Keratinocyte (primary cell): Measurements from ENCODE around the gene TMEM184C. TPM values are rescaled to one million over a fixed set of nuclear protein-coding genes. Genes with fewer than 3 reads are reported as not detected.

Experiments
- DNase-seq: peaks from one replicate; pipeline ENCODE4 v3.0.0-alpha.2; 2011; ENCODE audit warnings: low read depth, missing footprints, low spot score
- FAIRE-seq: peaks from 2 replicates; lab custom pipeline; 2011; peaks lifted over from hg19 to GRCh38; lab: Jason Lieb, UNC
- H2AFZ ChIP-seq: 2 replicates; pipeline ENCODE4 v1.6.0; 2012; ENCODE audit warnings: low read length, control low read depth, inconsistent platforms; ENCODE audit not compliant: control insufficient read depth
- H3K27ac ChIP-seq: 2 replicates; pipeline ENCODE4 v1.5.1; 2011; ENCODE audit warnings: low read length; ENCODE audit not compliant: control insufficient read depth, insufficient read depth
- H3K27me3 ChIP-seq: 3 replicates; pipeline ENCODE4 v1.6.0; 2011; ENCODE audit warnings: low read length; ENCODE audit not compliant: control insufficient read depth, insufficient read depth; ENCODE audit errors: extremely low read depth
- H3K36me3 ChIP-seq, 2 experiments: 2 replicates in 1 of 2; 3 replicates in 1 of 2; pipeline ENCODE4 v1.5.1; 2011; ENCODE audit warnings: low read length in 2 of 2, mild to moderate bottlenecking in 1 of 2; ENCODE audit not compliant: control insufficient read depth in 2 of 2, insufficient read depth in 2 of 2; ENCODE audit errors: extremely low read depth in 1 of 2
- H3K4me1 ChIP-seq: 3 replicates; pipeline ENCODE4 v1.5.1; 2011; ENCODE audit warnings: low read length; ENCODE audit not compliant: control insufficient read depth, insufficient read depth; ENCODE audit errors: extremely low read depth
- H3K4me2 ChIP-seq: 3 replicates; pipeline ENCODE4 v1.6.0; 2011; ENCODE audit warnings: low read depth, low read length; ENCODE audit not compliant: control insufficient read depth, insufficient read depth; ENCODE audit errors: extremely low read depth
- H3K4me3 ChIP-seq, 3 experiments: fragments of 200-600 bp in 1 of 3; sonication (generic) in 1 of 3; 2 replicates in 2 of 3; 3 replicates in 1 of 3; pipeline ENCODE4 v1.5.1; 2011 to 2016; ENCODE audit warnings: low read length in 3 of 3, mild to moderate bottlenecking in 3 of 3, control low read depth in 2 of 3, inconsistent platforms in 1 of 3, low read depth in 1 of 3, mixed read lengths in 1 of 3, mixed run types in 1 of 3, moderate library complexity in 1 of 3; ENCODE audit not compliant: control insufficient read depth in 2 of 3, insufficient read depth in 2 of 3; ENCODE audit errors: extremely low read depth in 1 of 3
- H3K79me2 ChIP-seq: 2 replicates; pipeline ENCODE4 v1.6.0; 2012; ENCODE audit warnings: low read length; ENCODE audit not compliant: control insufficient read depth, insufficient read depth
- H3K9ac ChIP-seq: 3 replicates; pipeline ENCODE4 v1.6.0; 2011; ENCODE audit warnings: low read length; ENCODE audit not compliant: control insufficient read depth, insufficient read depth; ENCODE audit errors: extremely low read depth
- H3K9me1 ChIP-seq: 3 replicates; pipeline ENCODE4 v1.6.0; 2011; ENCODE audit warnings: low read length; ENCODE audit not compliant: control insufficient read depth, insufficient read depth; ENCODE audit errors: extremely low read depth
- H3K9me3 ChIP-seq: 2 replicates; pipeline ENCODE4 v1.5.1; 2012; ENCODE audit warnings: low read depth, low read length; ENCODE audit not compliant: control insufficient read depth
- H4K20me1 ChIP-seq: 3 replicates; pipeline ENCODE4 v1.6.0; 2011; ENCODE audit warnings: low read length; ENCODE audit not compliant: control insufficient read depth, insufficient read depth; ENCODE audit errors: extremely low read depth
- EZH2 ChIP-seq: IDR thresholded peaks from one replicate; pipeline ENCODE4 v1.6.1; 2012; ENCODE audit warnings: inconsistent platforms, mild to moderate bottlenecking, low read length, moderate library complexity
- dilution Hi-C: fragments of 300-500 bp; cut with MboI; formaldehyde crosslinking; loops from one replicate; pipeline ENCODE4 v1.7.0; 2020; ENCODE audit warnings: low sequenced_read_pairs; ENCODE audit not compliant: extremely low pct_ligation_motif_present
- polyA plus RNA-seq, 5 experiments: library from polyadenylated mRNA; depleted of rRNA in 3 of 5; stranded (reverse) in 3 of 5; stranded (forward) in 1 of 5; unstranded in 1 of 5; fragments of >200 nt; gene quantifications; 1 replicate in 1 of 5; 2 replicates in 3 of 5; 3 replicates in 1 of 5; pipeline versions ENCODE4 v1.2.1 to v1.2.3, GENCODE V29; 2011 to 2012; ENCODE audit warnings: missing spikeins in 2 of 5, low read depth in 1 of 5, low replicate concordance in 1 of 5
- TF ChIP-seq, protein P1 (sequence below), 3 experiments: IDR thresholded peaks in 1 of 3; conservative IDR thresholded peaks in 1 of 3; optimal IDR thresholded peaks in 1 of 3; 2 replicates in 2 of 3; 3 replicates in 1 of 3; pipeline versions ENCODE3 to v1.5.1; 2011; ENCODE audit warnings: low read length in 3 of 3, mild to moderate bottlenecking in 3 of 3, moderate library complexity in 2 of 3, control low read depth in 1 of 3, inconsistent platforms in 1 of 3; ENCODE audit not compliant: insufficient read depth in 2 of 3; ENCODE audit errors: extremely low read depth in 1 of 3

The TMEM184C gene
- polyA plus RNA-seq, 1 donor (not counting 4 experiments of a cell fraction or from before 2014, with no cell fraction given) = 32.2 TPM

GRCh38 chr4:147691820-147692219 lies 74.6 kb downstream of the TMEM184C start:
- dilution Hi-C loops = no loop called here
- Histone ChIP-seq H4K20me1 (no peaks in the 10 kb centered on the region), H2AFZ (no peak overlapping the region), H3K27me3 (no peaks in the 10 kb centered on the region), H3K27ac (no peak overlapping the region), H3K9ac (no peak overlapping the region), H3K9me1 (no peaks in the 10 kb centered on the region), H3K79me2 (no peaks in the 10 kb centered on the region), H3K4me2 (no peak overlapping the region), H3K4me1 (peaks cover 2% of the 10 kb centered on the region), H3K4me3 (no peak overlapping the region), H3K9me3 (no peaks in the 10 kb centered on the region), H3K36me3 (no peaks in the 10 kb centered on the region)
- no peak for TF ChIP-seq EZH2
- TF ChIP-seq, protein P1, sequence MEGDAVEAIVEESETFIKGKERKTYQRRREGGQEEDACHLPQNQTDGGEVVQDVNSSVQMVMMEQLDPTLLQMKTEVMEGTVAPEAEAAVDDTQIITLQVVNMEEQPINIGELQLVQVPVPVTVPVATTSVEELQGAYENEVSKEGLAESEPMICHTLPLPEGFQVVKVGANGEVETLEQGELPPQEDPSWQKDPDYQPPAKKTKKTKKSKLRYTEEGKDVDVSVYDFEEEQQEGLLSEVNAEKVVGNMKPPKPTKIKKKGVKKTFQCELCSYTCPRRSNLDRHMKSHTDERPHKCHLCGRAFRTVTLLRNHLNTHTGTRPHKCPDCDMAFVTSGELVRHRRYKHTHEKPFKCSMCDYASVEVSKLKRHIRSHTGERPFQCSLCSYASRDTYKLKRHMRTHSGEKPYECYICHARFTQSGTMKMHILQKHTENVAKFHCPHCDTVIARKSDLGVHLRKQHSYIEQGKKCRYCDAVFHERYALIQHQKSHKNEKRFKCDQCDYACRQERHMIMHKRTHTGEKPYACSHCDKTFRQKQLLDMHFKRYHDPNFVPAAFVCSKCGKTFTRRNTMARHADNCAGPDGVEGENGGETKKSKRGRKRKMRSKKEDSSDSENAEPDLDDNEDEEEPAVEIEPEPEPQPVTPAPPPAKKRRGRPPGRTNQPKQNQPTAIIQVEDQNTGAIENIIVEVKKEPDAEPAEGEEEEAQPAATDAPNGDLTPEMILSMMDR (optimal IDR thresholded peaks at IDR 0.05 in 1 of 3, IDR thresholded peaks at IDR 0.05 in 1 of 3, conservative IDR thresholded peaks at IDR 0.05 in 1 of 3; ENCODE audit: extremely low read depth in 1 of 3, insufficient read depth in 2 of 3, low read length in 3 of 3) = no peak
- DNase-seq = no peak
- no peak for FAIRE-seq

- Histone ChIP-seq H4K20me1 (no peaks in the 10 kb centered on the region), H3K27ac (no peak overlapping the region), H3K79me2 (no peaks in the 10 kb centered on the region), H3K9ac (no peak overlapping the region), H3K4me3 (no peak overlapping the region), H3K9me1 (no peaks in the 10 kb centered on the region), H3K4me2 (no peak overlapping the region), H3K27me3 (no peaks in the 10 kb centered on the region), H3K4me1 (peaks cover 2% of the 10 kb centered on the region), H3K9me3 (no peaks in the 10 kb centered on the region), H2AFZ (no peak overlapping the region), H3K36me3 (no peaks in the 10 kb centered on the region)
- TF ChIP-seq, protein P1 (optimal IDR thresholded peaks at IDR 0.05 in 1 of 3, IDR thresholded peaks at IDR 0.05 in 1 of 3, conservative IDR thresholded peaks at IDR 0.05 in 1 of 3; ENCODE audit: extremely low read depth in 1 of 3, insufficient read depth in 2 of 3, low read length in 3 of 3) = no peak
- TF ChIP-seq EZH2 = no peak
- dilution Hi-C loops = no loop called here
- DNase-seq = no peak
- no peak for FAIRE-seq
Measured at GRCh38 chr4:147693218-147693617, 76.0 kb downstream of the TMEM184C start.
